ENCODE measurements around the gene SPI1.

Gene SPI1

DNA sequence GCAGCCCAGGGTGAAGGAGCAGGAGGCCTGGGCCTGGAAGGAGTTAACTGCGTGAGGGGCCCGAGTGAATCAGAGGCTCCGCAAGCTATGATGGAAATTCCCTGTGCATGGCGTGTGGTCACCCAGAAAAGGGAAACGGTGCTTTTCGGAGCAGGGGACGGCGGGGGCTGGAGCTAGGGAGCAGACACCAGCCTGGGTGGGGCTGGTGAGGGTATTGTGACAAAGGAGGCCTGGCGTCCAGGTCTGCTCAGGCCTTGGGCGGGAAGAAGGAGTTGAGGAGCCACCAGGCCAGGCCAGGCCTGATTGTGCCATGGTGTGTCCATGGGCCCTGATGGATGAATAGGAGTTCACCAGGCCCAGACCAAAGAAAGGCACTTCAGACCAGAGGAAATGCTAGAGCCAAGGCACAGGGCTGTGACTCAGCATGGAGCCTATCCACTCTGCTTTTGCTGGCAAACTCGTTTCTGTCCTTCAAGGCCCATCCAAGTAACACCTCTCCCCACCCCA lies 12.8 kb upstream of the SPI1 start:
- ChIA-PET POLR2A (ENCODE audit: low non-redundant PET) (no interaction called here), CTCF (interaction anchor here (0.7 to 1.0 kb wide), 2 partner anchors 17 to 18 kb away, joined by 3 to 5 read pairs; no protein-coding TSS in a partner anchor)
- no peak overlapping the region for H3K27ac ChIP-seq
- no peak for TF ChIP-seq CTCF (conservative IDR thresholded peaks at IDR 0.05; ENCODE audit: low read depth)
- DNase-seq (ENCODE audit: low spot score), result no peak

DNA sequence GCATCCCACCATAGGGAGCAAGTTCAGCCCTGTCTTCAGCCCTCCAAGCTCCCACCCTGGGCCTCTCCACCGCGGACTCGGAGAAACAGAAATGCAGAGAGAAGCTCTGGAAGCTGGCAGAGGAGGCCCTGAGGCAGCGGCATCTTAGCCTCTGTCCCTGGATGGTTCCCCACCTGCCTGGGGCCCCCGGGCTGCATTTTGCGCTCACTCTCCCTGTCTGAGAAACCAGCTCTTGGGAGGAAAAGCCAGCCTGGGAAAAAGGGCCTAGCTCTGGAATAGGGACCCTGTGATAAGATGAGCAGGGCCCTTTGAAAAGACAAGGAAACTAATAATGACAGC lies 12.0 kb upstream of the SPI1 start:
- no peak overlapping the region for H3K27ac ChIP-seq
- TF ChIP-seq CTCF (conservative IDR thresholded peaks at IDR 0.05; ENCODE audit: low read depth), result no peak
- DNase-seq (ENCODE audit: low spot score), result no peak
- CTCF ChIA-PET, result interaction anchor here (0.5 to 0.6 kb wide), 2 partner anchors 17 kb away, joined by 4 read pairs; no protein-coding TSS in a partner anchor
- POLR2A ChIA-PET (ENCODE audit: low non-redundant PET), result no interaction called here

- no peak for DNase-seq (ENCODE audit: low spot score)
- CTCF ChIA-PET, result interaction anchor here (0.5 to 0.6 kb wide), 2 partner anchors 16 to 17 kb away, joined by 4 read pairs; no protein-coding TSS in a partner anchor
- H3K27ac ChIP-seq, result peak overlapping the region; percentile 81
- no peak for TF ChIP-seq CTCF (conservative IDR thresholded peaks at IDR 0.05; ENCODE audit: low read depth)
- POLR2A ChIA-PET (ENCODE audit: low non-redundant PET), result interaction anchor here (0.6 kb wide), 1 partner anchor 1460 kb away, joined by 7 read pairs; no protein-coding TSS in a partner anchor
Observed at GRCh38 chr11:47389577-47390421, 11.5 kb upstream of the SPI1 start.

- H3K27ac ChIP-seq, result peak overlapping the region; percentile 81
- no peak for TF ChIP-seq CTCF (conservative IDR thresholded peaks at IDR 0.05; ENCODE audit: low read depth)
- CTCF ChIA-PET, result no interaction called here
- POLR2A ChIA-PET (ENCODE audit: low non-redundant PET), result interaction anchor here (0.6 kb wide), 1 partner anchor 1459 kb away, joined by 7 read pairs; no protein-coding TSS in a partner anchor
- DNase-seq (ENCODE audit: low spot score), result no peak
Observed at GRCh38 chr11:47388697-47389576, 10.6 kb upstream of the SPI1 start.

- H3K27ac ChIP-seq, result peak overlapping the region; percentile 81
- TF ChIP-seq CTCF (conservative IDR thresholded peaks at IDR 0.05; ENCODE audit: low read depth), result no peak
- POLR2A ChIA-PET (ENCODE audit: low non-redundant PET), result no interaction called here
- DNase-seq (ENCODE audit: low spot score), result no peak
- CTCF ChIA-PET, result interaction anchor here (0.6 to 1.2 kb wide), 3 partner anchors 14 to 24 kb away, joined by 3 to 5 read pairs (median 3); no protein-coding TSS in a partner anchor
Observed at GRCh38 chr11:47387944-47388696, 9.8 kb upstream of the SPI1 start.
